GM19467 (cell line): Measurements from ENCODE around the gene B4GALNT1.
"Not testable (repeated sequence)": the region's sequence is repeated elsewhere in the genome, so short reads cannot be mapped to it uniquely, and the experiment has no call there.

Experiments
- ATAC-seq: cut with Tn5 transposase; IDR thresholded peaks from one replicate; pipeline ENCODE4 v1.9.1; 2021; ENCODE audit warnings: mild to moderate bottlenecking, moderate library complexity; ENCODE audit not compliant: unreplicated experiment

The B4GALNT1 gene

DNA sequence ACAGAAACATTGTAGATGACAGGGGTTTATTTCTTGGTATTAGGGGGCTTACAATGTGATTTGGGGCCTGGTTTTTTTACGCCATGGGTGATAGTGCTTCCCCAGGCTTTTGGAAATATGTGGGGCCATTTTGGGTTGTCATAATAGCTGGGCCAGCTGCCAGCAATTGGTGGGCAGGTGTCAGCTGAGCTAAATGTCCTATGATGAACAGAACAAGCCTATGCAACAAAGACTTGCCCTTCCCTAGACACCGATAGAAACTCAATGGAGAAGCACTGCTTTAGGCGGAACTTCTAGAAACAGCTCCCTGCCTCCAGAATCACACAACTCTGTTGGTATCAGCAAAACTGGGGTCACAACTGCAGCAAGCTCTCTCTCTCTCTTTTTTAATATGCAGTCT lies 5.1 kb upstream of the B4GALNT1 start:
- no peak for ATAC-seq

DNA sequence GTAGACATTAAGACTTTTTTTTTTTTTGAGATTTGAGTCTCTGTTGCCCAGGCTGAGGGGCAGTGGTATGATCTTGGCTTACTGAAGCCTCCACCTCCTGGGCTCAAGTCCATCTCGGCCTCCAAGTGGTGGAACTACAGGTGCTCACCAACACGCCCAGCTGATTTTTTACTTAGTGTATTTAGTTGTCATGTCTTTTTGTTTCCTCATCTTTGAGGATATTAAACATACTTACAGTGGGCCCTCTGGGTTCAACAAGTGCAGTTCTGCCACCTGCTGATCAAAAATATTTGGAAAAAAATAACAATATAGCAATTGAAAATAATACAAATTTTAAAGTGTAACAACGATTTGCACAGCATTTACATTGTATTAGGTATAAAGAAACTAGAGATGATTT lies 4.4 kb upstream of the B4GALNT1 start:
- ATAC-seq: no peak

DNA sequence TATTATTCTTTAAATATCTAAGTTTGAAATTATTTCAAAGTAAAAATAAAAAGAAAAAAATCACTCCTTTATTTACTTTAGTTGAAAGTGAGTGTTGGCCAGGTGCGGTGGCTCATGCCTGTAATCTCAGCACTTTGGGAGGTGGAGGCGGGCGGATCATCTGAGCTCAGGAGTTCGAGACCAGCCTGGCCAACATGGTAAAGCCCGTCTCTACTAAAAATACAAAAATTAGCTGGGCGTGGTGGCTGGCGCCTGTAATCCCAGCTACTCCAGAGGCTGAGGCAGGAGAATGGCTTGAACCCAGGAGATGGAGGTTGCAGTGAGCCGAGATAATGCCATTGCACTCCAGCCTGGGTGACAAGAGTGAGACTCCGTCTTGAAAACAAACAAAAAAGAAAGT lies 3.7 kb upstream of the B4GALNT1 start:
- ATAC-seq: not testable (repeated sequence)

GRCh38 chr12:57632073-57632957 lies 686 bp downstream of the B4GALNT1 start:
- no peak for ATAC-seq

DNA sequence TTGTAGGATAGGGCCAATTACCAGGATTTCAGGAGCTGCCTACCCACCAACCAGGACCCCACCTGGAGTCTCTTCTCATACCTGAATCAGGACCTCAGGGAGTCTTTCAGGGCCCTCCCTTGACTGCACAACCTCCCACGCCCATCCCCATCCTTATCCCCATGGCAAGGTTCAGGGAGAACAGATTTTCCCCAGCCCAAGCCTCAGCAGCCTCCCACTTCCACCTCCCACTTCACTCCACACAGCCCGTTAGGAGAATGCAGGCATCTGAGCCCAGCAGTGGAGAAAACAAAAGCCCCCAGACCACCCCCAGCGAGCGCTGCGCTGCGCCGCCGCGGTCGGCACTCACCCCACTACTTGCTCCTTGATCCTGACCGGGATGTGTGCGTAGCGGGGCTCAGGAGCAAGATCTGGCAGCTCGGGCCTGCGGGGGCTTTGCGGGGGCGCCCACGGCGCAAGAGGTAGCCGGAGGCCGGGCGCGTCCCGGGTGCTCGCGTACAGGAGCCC lies 1.4 kb downstream of the B4GALNT1 start:
- no peak for ATAC-seq

DNA sequence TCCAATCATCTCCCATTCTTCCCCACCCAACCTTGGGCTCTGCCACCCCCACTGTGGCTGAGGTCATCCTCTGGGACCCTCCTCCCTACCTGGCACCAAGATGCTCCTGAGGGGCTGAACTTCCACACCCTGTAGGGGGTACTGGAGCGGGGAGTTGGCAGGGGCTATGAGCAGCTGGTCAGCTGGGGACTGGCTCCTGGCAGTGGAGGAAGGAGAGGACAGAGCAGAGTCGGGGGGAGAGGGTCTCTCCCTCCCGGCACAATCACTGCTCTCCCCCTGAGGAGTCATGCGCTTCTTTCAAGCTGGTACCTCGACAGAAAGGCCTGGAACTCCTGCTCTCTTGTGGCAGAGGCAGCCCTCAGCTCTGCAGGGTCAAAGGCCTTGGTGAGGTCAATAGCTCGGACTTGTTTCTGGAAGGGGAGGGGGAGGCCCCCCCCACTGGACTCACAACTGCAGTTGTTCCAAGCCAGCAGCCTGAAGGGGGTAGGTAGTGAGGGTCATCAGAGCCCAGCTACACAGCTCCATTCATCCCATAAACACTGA lies 2.0 kb downstream of the B4GALNT1 start:
- no peak for ATAC-seq

GRCh38 chr12:57629897-57630471 lies 3.0 kb downstream of the B4GALNT1 start:
- ATAC-seq: no peak

GRCh38 chr12:57628280-57629191 lies 4.5 kb downstream of the B4GALNT1 start:
- ATAC-seq: no peak

GRCh38 chr12:57627501-57628279 lies 5.3 kb downstream of the B4GALNT1 start:
- no peak for ATAC-seq

DNA sequence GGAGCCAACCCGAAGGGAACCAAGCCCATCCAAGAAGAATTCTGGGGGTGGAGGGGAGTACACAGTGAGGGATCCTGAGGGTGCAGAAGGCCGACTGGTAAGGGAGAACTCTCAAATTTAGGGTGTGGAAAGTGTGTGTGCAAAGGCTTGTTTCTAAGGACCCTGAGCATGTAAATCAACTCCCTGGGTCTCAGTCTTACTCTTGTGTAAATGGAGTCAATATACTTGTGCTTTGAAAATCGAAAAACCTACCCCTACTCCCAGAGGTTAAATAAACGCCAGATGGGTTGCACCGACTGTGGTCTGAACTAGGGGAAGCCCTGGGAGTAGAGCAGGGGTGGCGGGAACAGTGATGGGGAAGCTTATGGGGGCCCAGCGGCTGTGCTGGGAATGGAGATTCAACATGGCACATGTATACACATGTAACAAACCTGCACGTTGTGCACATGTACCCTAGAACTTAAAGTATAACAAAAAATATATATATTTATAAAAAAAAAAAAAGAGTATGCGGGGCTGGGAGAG lies 6.0 kb downstream of the B4GALNT1 start:
- ATAC-seq: no peak

- ATAC-seq: no peak
Observed at GRCh38 chr12:57626111-57626920, 6.7 kb downstream of the B4GALNT1 start.

DNA sequence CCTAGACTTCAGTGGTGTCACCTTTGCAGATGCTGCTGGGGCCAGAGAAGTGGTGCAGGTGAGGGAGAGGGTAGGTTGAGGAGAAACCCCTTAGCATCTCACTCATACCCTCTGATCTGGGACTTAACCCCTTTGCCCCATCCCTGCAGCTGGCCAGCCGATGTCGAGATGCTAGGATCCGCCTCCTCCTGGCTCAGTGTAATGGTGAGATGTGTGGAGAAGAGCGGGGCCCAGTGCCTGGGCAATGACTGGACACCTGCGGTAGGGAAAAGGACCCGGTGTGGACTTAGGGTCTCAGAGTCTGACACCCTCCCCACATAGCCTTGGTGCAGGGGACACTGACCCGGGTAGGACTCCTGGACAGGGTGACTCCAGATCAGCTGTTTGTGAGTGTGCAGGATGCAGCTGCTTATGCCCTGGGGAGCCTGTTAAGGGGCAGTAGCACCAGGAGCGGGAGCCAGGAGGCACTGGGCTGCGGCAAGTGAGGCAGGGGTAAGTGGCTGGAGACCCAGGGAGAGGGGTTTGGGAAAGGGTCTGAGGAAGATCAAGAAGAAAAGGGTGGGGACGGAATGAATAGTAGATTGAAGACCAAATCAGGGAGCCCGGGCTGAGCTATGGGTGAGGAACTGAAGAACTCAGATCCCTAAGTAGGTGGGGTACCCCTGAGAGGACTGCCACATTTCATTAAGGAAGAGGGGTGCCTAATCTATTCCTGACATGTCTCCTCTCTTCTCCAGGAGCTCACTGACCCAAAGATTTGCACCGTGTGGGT lies 7.6 kb downstream of the B4GALNT1 start:
- no peak for ATAC-seq

DNA sequence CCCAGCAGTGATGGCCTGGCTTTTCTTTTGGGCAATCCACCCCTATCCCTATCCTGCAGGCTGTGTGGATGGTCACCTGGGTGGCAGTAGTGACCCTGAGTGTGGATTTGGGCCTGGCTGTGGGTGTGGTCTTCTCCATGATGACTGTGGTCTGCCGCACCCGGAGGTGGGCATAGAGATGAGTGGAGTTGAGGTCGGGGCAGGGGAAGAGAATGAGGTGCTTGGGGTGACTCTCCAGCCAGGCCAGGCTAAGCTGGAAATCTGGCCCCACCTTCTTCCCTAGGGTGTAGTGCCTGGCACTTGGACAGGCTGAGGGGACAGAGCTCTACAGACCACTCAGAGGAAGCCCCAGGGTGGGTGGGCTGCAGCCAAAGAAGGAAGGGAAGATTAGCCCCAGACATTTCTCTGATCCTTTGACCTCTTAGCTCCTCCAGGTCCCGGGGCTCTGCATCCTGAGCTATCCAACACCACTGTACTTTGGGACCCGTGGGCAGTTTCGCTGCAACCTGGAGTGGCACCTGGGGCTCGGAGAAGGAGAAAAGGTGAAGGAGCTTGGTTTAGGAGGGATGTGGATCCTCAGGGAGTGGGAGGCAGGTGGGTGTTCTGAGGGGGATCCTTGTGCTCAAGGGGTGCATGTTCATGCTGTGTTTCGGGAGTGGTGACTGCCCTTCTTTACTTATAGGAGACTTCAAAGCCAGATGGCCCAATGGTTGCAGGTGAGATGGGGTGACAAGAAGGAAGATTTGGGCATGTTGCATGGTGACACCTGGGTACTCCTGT lies 8.4 kb downstream of the B4GALNT1 start:
- no peak for ATAC-seq

DNA sequence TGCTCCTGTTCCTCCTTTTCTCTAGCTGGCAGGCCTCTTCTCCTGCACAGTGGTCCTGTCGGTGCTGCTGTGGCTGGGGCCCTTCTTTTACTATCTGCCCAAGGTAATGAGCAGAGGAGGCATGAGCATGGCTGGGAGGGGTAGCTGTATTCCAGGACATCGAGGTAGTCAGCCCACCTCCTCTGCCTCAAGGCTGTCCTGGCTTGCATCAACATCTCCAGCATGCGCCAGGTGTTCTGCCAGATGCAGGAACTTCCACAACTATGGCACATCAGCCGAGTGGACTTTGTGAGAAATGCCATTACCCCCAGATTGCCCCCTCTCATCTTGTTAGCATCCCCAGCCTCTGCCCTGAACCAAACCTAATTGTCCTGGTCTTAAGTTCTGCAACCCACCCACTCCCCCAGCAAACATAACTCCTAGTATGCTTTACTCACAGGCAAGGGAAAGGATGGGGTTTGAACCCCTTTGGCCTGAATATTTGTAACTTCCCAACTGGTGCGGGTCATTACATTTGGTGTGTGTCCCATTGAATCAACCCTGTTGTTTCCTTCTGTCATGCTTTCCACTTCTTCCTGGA lies 9.1 kb downstream of the B4GALNT1 start:
- no peak for ATAC-seq

DNA sequence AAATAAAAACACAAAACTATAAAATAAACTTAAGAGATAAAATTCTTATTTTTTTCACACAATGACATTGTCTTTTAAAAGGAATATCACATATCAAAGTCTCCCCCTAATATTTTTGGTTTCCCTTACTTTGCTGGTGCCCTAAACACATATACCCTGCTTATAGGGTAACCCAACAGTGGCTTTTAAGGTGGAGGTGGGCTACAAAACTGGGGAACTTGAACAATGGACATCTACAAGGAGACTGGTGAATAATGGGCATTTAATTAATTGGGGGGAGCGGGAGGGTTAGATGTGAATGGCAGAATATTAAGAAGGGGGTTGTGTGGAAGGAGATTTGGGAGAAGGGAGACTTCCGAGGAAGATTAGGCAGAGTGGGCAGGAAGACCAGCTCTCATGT lies 9.6 kb downstream of the B4GALNT1 start:
- ATAC-seq: no peak

DNA sequence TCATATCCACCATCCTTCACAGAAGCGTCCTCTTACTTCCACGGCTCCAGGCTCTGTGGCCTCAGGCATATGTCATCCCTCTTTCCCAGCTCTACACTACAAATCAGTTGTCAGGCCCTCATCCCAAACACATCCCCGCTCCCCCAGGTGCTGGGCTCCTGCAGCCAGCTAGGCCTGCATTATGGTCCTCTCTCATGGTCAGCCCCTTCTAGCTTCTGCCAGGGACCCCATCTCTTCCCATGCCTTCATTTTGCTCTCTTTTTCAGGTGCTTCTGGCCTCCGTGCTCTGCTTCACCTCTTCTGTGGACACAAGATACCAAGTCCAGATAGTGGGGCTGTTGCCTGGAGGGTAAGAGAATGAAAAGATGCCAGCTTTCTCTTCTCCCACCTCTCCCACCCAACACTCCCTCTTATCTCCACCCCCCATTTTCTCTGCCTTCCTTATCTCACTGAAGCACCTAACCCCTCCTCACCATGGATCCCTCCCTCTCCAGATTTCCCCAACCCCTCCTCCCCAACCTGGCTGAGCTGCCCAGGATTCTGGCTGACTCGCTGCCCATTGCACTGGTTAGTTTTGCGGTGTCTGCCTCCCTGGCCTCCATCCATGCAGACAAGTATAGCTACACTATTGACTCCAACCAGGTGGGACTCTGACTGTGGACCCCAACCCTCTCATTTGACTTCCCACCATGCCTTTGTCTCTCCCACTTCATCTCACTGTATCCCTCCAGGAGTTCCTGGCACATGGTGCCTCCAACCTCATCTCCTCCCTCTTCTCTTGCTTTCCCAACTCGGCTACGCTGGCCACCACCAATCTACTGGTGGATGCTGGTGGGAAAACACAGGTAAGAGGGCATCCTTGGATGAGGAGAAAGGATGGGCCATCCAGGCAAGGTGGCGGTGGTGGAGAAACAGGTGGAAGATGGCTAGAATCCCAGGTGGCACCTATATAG lies 10.4 kb downstream of the B4GALNT1 start:
- ATAC-seq: no peak
